GM18508 (cell line): ENCODE measurements around the gene ASCC2.
"Not testable (repeated sequence)": the region's sequence is repeated elsewhere in the genome, so short reads cannot be mapped to it uniquely, and the experiment has no call there.

Experiments
- ATAC-seq: cut with Tn5 transposase; IDR thresholded peaks from one replicate; pipeline ENCODE4 v1.9.1; 2021; ENCODE audit warnings: moderate number of reproducible peaks; ENCODE audit not compliant: insufficient read depth, unreplicated experiment

ASCC2 gene

GRCh38 chr22:29856496-29856895 lies 18.4 kb upstream of the ASCC2 start:
- ATAC-seq: no peak

DNA sequence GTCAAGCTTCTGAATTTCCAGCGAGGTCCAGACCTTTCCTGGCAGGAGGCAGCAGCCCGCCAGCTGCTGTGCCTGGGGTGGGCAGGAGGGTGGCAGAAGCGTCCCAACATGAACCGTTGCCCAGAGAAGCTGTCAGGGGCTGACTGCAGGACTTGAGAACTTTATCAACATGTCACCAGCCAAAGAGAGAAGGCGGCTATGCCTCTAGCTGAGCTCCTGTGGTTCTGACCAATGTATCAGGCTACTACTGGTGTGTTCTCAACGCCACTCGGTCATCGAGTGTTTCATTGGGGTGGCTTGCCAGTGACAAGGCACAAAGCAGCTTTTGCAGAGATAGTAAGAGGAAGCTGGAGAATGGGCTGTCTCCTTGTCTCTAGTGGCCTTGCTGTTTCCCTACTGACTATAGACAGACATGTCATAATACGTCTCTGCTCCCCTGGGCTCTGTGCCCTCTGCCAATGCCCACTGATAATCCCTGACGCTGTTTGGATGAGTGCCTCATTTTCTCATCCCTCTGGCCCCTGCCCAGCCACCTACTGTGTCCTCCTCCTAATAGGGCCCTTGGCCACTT lies 17.6 kb upstream of the ASCC2 start:
- ATAC-seq: no peak

GRCh38 chr22:29854432-29854831 lies 16.4 kb upstream of the ASCC2 start:
- ATAC-seq: no peak

- ATAC-seq: no peak
These were observed 10.0 kb upstream of the ASCC2 start for GRCh38 chr22:29848111-29848510.

GRCh38 chr22:29846290-29846689 lies 8.2 kb upstream of the ASCC2 start:
- ATAC-seq: no peak

- ATAC-seq: no peak
These were observed 4.7 kb upstream of the ASCC2 start for GRCh38 chr22:29842740-29843139.

DNA sequence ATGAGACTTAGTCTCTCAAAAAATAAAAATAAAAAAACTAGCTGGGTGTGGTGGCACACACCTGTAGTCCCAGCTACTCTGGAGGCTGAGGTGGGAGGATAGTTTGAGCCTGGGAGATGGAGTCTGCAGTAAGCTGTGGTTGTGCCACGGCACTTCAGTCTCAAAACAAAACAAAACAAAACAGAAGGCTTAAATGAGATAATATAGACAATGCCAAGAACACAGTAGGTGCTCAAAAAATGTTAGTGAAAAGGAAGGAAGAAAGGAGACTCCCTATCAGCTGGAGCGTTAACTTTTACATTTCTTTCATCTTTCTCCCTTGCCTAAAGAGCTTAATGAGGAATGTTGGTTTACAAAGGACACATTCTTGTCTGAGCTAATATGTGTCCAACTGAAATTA lies 4.1 kb upstream of the ASCC2 start:
- no peak for ATAC-seq

- ATAC-seq: no peak
These were observed 2.4 kb upstream of the ASCC2 start for GRCh38 chr22:29840498-29840897.

DNA sequence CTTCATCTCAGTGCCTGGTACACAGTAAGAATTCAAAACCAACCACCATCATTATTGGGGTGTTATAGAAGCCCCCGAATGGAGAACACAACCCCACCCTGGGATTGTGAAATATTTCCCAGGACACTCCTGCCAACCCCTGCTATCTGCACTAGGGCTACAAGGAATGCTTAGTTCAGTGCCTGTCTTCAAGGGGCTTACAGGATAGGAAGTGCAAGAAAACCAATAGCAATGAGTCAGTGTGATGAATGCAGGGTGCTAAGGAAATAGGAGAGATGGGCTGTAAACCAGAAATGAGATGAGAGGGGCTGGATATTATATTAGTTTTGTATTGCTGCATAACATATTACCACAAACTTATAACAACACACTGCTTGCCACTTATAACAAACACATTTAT lies 965 bp upstream of the ASCC2 start:
- no peak for ATAC-seq

DNA sequence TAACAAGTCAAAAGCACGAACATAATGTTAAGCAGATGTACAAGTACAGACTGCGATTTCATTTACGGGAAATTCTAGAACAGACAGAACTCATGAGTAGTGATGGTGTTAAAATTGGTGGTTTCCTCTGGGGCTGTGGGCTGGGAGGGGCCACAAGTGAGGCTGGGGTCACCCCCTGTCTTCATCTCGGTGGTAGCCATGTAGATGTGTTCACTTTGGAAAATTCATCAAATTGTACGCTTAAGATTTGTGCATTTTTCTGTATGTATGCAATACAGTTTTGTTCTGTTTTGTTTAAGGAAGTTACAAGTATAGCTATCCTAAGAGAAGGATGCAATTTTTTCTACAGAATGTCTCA lies 504 bp upstream of the ASCC2 start:
- ATAC-seq: no peak

- not testable (repeated sequence) for ATAC-seq
These were observed 1.2 kb downstream of the ASCC2 start for GRCh38 chr22:29836791-29837370.

GRCh38 chr22:29834046-29834445 lies 4.0 kb downstream of the ASCC2 start:
- no peak for ATAC-seq

- ATAC-seq: no peak
These were observed 4.6 kb downstream of the ASCC2 start for GRCh38 chr22:29833392-29833965.

GRCh38 chr22:29831958-29832357 lies 6.1 kb downstream of the ASCC2 start:
- no peak for ATAC-seq

GRCh38 chr22:29831186-29831921 lies 6.7 kb downstream of the ASCC2 start:
- no peak for ATAC-seq

GRCh38 chr22:29830585-29830984 lies 7.5 kb downstream of the ASCC2 start:
- no peak for ATAC-seq

- not testable (repeated sequence) for ATAC-seq
These were observed 10.3 kb downstream of the ASCC2 start for GRCh38 chr22:29827726-29828125.

DNA sequence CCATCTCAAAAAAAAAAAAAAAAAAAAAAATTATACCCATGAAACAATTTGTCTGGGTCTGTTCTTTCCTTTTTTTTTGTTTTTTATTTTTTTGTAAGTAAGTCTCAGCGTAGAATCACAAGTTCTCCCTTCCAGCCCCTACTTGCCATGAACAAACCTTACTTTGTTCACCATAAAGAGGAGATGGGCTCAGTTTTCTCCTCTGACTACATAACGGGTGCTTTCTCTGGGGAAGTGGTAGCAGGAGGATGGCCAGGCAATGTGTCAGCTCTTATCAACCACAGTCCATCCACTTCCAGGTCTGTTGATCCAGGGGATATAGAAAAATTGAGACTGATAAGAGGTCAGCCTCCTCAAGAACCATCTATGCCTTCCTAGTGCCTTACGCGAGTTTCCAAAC lies 11.0 kb downstream of the ASCC2 start:
- ATAC-seq: no peak

DNA sequence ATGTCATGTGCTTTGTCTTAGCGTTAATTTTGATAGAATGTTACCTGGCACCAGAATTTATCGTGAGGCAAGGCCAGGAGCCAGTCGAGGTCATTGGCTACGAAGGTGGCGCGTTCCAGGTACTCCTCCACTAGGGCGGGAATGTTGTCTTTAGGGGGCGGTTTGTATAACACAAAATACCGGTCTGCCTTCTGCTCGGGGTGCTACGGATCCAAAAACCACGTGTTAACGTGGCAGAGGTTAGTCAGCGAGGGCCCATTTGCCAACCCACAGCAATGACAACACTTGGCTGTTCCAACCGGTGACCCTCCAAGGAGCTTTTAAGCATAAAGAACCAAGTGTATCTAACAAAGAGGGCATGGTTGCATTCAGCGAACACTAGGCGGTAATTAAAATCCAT lies 12.5 kb downstream of the ASCC2 start:
- no peak for ATAC-seq

GRCh38 chr22:29824677-29825076 lies 13.4 kb downstream of the ASCC2 start:
- no peak for ATAC-seq

- ATAC-seq: no peak
These were observed 16.6 kb downstream of the ASCC2 start for GRCh38 chr22:29821291-29822016.
